Activated CD8-positive, alpha-beta T cell treated with anti-CD3 and anti-CD28 coated beads for 36 hours (primary cell): ENCODE data around the gene GNB1L. TPM values are rescaled to one million over a fixed set of nuclear protein-coding genes. Genes with fewer than 3 reads are reported as not detected.
"Not testable (repeated sequence)": the region's sequence is repeated elsewhere in the genome, so short reads cannot be mapped to it uniquely, and the experiment has no call there.

ENCODE experiments used
- ATAC-seq: fragments of 200-7000 bp; cut with Tn5 transposase; one replicate; pipeline ENCODE4 v1.10.0; 2021; ENCODE audit warnings: mild to moderate bottlenecking, moderate library complexity
- CTCF ChIA-PET: fragments of 350-600 bp; sonication (Branson Sonifier 250); formaldehyde crosslinking; loops from one replicate; lab custom pipeline; 2021; ENCODE audit warnings: antibody characterized with exemption; lab: Charles Lee
- POLR2A ChIA-PET: fragments of 350-600 bp; sonication (Branson Sonifier 250); formaldehyde crosslinking; loops from one replicate; lab custom pipeline; 2021; ENCODE audit warnings: antibody characterized with exemption; lab: Charles Lee
- DNase-seq: peaks from one replicate; pipeline ENCODE4 v3.0.0-alpha.2; 2020
- H3K27ac Mint-ChIP-seq: one replicate; pipeline ENCODE4 v1.8.0; 2021; ENCODE audit warnings: mild to moderate bottlenecking, mixed read lengths
- H3K27me3 Mint-ChIP-seq: one replicate; pipeline ENCODE4 v1.8.0; 2021; ENCODE audit warnings: mixed read lengths
- H3K36me3 Mint-ChIP-seq: one replicate; pipeline ENCODE4 v1.8.0; 2021; ENCODE audit warnings: low read depth, mixed read lengths
- H3K4me1 Mint-ChIP-seq: one replicate; pipeline ENCODE4 v1.8.0; 2021; ENCODE audit warnings: low read depth, mixed read lengths
- H3K4me3 Mint-ChIP-seq: one replicate; pipeline ENCODE4 v1.8.0; 2021; ENCODE audit warnings: mild to moderate bottlenecking, moderate library complexity, mixed read lengths
- H3K9me3 Mint-ChIP-seq: one replicate; pipeline ENCODE4 v1.8.0; 2021; ENCODE audit warnings: mixed read lengths
- CTCF ChIP-seq: fragments of 200-600 bp; IDR thresholded peaks from one replicate; pipeline ENCODE4 v1.8.0; 2022; ENCODE audit warnings: antibody characterized with exemption, mild to moderate bottlenecking
- intact Hi-C: fragments of 100-400 bp; cut with micrococcal nuclease; formaldehyde crosslinking; loops from one replicate; pipeline ENCODE4 v1.10.0; 2022
- total RNA-seq, 2 experiments: library from RNA; stranded (reverse); gene quantifications; one replicate each; pipeline ENCODE4 v1.2.3, GENCODE V29; 2021

GNB1L gene
- total RNA-seq, 2 experiments from 2014 or later: 16.2 to 17.4 TPM

- Mint-ChIP-seq H3K27me3 (peaks cover 12% of the 10 kb centered on the region), H3K27ac (no peak overlapping the region), H3K4me3 (no peak overlapping the region), H3K4me1 (peaks cover 12% of the 10 kb centered on the region), H3K36me3 (no peaks in the 10 kb centered on the region), H3K9me3 (no peaks in the 10 kb centered on the region)
- ATAC-seq (no peak), DNase-seq (no peak)
- POLR2A ChIA-PET: no interaction called here
- CTCF ChIA-PET: interaction anchor here (0.7 kb wide), 1 partner anchor 12 kb away, joined by 3 read pairs; no protein-coding TSS in a partner anchor
- intact Hi-C loops: no loop called here
- no peak for TF ChIP-seq CTCF
Observed at GRCh38 chr22:19779685-19780268, 74.9 kb downstream of the GNB1L start.

GRCh38 chr22:19779011-19779421, 75.7 kb downstream of the GNB1L start:
- POLR2A ChIA-PET: no interaction called here
- Mint-ChIP-seq H3K9me3 (no peaks in the 10 kb centered on the region), H3K27me3 (peaks cover 15% of the 10 kb centered on the region), H3K4me3 (no peak overlapping the region), H3K36me3 (no peaks in the 10 kb centered on the region), H3K27ac (no peak overlapping the region), H3K4me1 (peaks cover 12% of the 10 kb centered on the region)
- no peak for TF ChIP-seq CTCF
- intact Hi-C loops: no loop called here
- CTCF ChIA-PET: interaction anchor here (0.7 kb wide), 1 partner anchor 13 kb away, joined by 3 read pairs; no protein-coding TSS in a partner anchor
- no peak for ATAC-seq
- DNase-seq: no peak

- H3K9me3 Mint-ChIP-seq, POLR2A ChIA-PET, CTCF ChIA-PET, intact Hi-C loops, H3K4me3 Mint-ChIP-seq, H3K36me3 Mint-ChIP-seq, H3K27ac Mint-ChIP-seq, ATAC-seq, DNase-seq: not testable (repeated sequence)
- peaks cover 25% of the 10 kb centered on the region for H3K27me3 Mint-ChIP-seq
- peaks cover 12% of the 10 kb centered on the region for H3K4me1 Mint-ChIP-seq
Observed at GRCh38 chr22:19777192-19777591, 77.5 kb downstream of the GNB1L start.

- Mint-ChIP-seq H3K4me3 (no peak overlapping the region), H3K4me1 (peaks cover 12% of the 10 kb centered on the region), H3K27ac (no peak overlapping the region), H3K27me3 (peaks cover 28% of the 10 kb centered on the region), H3K36me3 (no peaks in the 10 kb centered on the region), H3K9me3 (no peaks in the 10 kb centered on the region)
- ATAC-seq (no peak), DNase-seq (no peak)
- intact Hi-C loops: no loop called here
- TF ChIP-seq CTCF: no peak
- ChIA-PET CTCF (interaction anchor here (1.5 kb wide), 1 partner anchor 20 kb away, joined by 3 read pairs; no protein-coding TSS in a partner anchor), POLR2A (interaction anchor here (1.1 kb wide), 1 partner anchor 137 kb away, joined by 4 read pairs; no protein-coding TSS in a partner anchor)
Observed at GRCh38 chr22:19776433-19777031, 78.1 kb downstream of the GNB1L start.

GRCh38 chr22:19775496-19776325, 79.0 kb downstream of the GNB1L start:
- DNase-seq: no peak
- intact Hi-C loops: no loop called here
- ChIA-PET POLR2A (interaction anchor here (1.1 kb wide), 1 partner anchor 138 kb away, joined by 4 read pairs; no protein-coding TSS in a partner anchor), CTCF (interaction anchor here (1.5 kb wide), 1 partner anchor 19 kb away, joined by 3 read pairs; no protein-coding TSS in a partner anchor)
- Mint-ChIP-seq H3K9me3 (no peaks in the 10 kb centered on the region), H3K4me1 (peaks cover 12% of the 10 kb centered on the region), H3K4me3 (no peak overlapping the region), H3K27ac (no peak overlapping the region), H3K36me3 (no peaks in the 10 kb centered on the region), H3K27me3 (peaks cover 28% of the 10 kb centered on the region)
- ATAC-seq: no peak
- TF ChIP-seq CTCF: no peak
